Stimulated activated CD8-positive, alpha-beta memory T cell treated with anti-CD3 and anti-CD28 coated beads, Interleukin-2, amount 100 ng/mL, for 1 hour (primary cell): Measurements from ENCODE around the gene RELB.
A peak's percentile ranks its signal among the peaks of the same experiment; 100 is the strongest.

ENCODE experiments used
- DNase-seq, 2 donors: peaks; one replicate each; pipeline ENCODE4 v3.0.0-alpha.2; 2020; ENCODE audit warnings: low read depth in 2 of 2

Gene RELB

GRCh38 chr19:45079911-45080370, 78.7 kb downstream of the RELB start:
- no peak for DNase-seq

- no peak for DNase-seq
Observed at GRCh38 chr19:45082170-45082569, 80.9 kb downstream of the RELB start.

- DNase-seq = no peak
Observed at GRCh38 chr19:45086480-45086879, 85.2 kb downstream of the RELB start.

- DNase-seq = peak; percentile 24 to 41
Observed at GRCh38 chr19:45087531-45087930, 86.3 kb downstream of the RELB start.
